Activated CD8-positive, alpha-beta memory T cell treated with anti-CD3 and anti-CD28 coated beads, Interleukin-2, amount 10 ng/mL, durations not matched to agents 7 days and 5 days (primary cell): ENCODE measurements around the gene CYB5B. TPM values are rescaled to one million over a fixed set of nuclear protein-coding genes. Genes with fewer than 3 reads are reported as not detected.
A peak's percentile ranks its signal among the peaks of the same experiment; 100 is the strongest.
"Not testable (repeated sequence)": the region's sequence is repeated elsewhere in the genome, so short reads cannot be mapped to it uniquely, and the experiment has no call there.

Experiments
- ATAC-seq: fragments of 150-1000 bp; cut with Tn5 transposase; one replicate; pipeline ENCODE4 v1.10.0; 2021; ENCODE audit warnings: moderate library complexity
- CTCF ChIA-PET: fragments of 350-600 bp; sonication (Branson Sonifier 250); formaldehyde crosslinking; loops from one replicate; lab custom pipeline; 2021; ENCODE audit warnings: antibody characterized with exemption; lab: Charles Lee
- DNase-seq: peaks from one replicate; pipeline ENCODE4 v3.0.0-alpha.2; 2020
- H3K27ac Mint-ChIP-seq: one replicate; pipeline ENCODE4 v1.8.0; 2021; ENCODE audit warnings: mild to moderate bottlenecking, mixed read lengths
- H3K27me3 Mint-ChIP-seq: one replicate; pipeline ENCODE4 v1.8.0; 2021; ENCODE audit warnings: mixed read lengths
- H3K36me3 Mint-ChIP-seq: one replicate; pipeline ENCODE4 v1.8.0; 2021; ENCODE audit warnings: mild to moderate bottlenecking, mixed read lengths
- H3K4me1 Mint-ChIP-seq: one replicate; pipeline ENCODE4 v1.8.0; 2021; ENCODE audit warnings: mixed read lengths
- H3K4me3 Mint-ChIP-seq: one replicate; pipeline ENCODE4 v1.8.0; 2021; ENCODE audit warnings: mild to moderate bottlenecking, moderate library complexity, mixed read lengths
- H3K9me3 Mint-ChIP-seq: one replicate; pipeline ENCODE4 v1.8.0; 2022; ENCODE audit warnings: low read depth, mixed read lengths
- total RNA-seq, 2 experiments: library from RNA; stranded (reverse); gene quantifications; one replicate each; pipeline ENCODE4 v1.2.3, GENCODE V29; 2021

CYB5B gene
- total RNA-seq, 2 experiments from 2014 or later, result 149 to 189 TPM

- DNase-seq (no peak), ATAC-seq (no peak)
- H3K4me1 Mint-ChIP-seq, result peaks cover 62% of the 10 kb centered on the region
- H3K36me3 Mint-ChIP-seq, result peaks cover 31% of the 10 kb centered on the region
- CTCF ChIA-PET, result no interaction called here
- no peaks in the 10 kb centered on the region for H3K9me3 Mint-ChIP-seq
- H3K4me3 Mint-ChIP-seq, result no peak overlapping the region
- H3K27ac Mint-ChIP-seq, result peak overlapping the region; percentile 59
- H3K27me3 Mint-ChIP-seq, result no peaks in the 10 kb centered on the region
These were observed 15.8 kb downstream of the CYB5B start for GRCh38 chr16:69440250-69440649.

DNA sequence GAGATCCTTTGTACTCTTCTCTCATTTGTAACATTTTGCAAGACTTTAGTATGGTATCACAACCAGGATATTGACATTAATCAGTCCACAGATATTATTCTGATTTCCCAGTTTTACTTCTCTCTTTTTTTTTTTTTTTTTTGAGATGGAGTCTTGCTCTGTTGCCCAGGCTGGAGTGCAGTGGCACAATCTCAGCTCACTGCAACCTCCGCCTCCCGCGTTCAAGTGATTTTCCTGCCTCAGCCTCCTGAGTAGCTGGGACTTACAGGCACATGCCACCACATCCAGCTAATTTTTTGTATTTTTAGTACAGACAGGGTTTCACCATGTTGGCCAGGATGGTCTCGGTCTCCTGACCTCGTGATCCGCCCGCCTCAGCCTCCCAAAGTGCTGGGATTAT, 16.6 kb downstream of the CYB5B start:
- H3K4me3 Mint-ChIP-seq, CTCF ChIA-PET, H3K27ac Mint-ChIP-seq, ATAC-seq, H3K9me3 Mint-ChIP-seq, DNase-seq, H3K27me3 Mint-ChIP-seq: not testable (repeated sequence)
- Mint-ChIP-seq H3K4me1 (peaks cover 60% of the 10 kb centered on the region), H3K36me3 (peaks cover 26% of the 10 kb centered on the region)

DNA sequence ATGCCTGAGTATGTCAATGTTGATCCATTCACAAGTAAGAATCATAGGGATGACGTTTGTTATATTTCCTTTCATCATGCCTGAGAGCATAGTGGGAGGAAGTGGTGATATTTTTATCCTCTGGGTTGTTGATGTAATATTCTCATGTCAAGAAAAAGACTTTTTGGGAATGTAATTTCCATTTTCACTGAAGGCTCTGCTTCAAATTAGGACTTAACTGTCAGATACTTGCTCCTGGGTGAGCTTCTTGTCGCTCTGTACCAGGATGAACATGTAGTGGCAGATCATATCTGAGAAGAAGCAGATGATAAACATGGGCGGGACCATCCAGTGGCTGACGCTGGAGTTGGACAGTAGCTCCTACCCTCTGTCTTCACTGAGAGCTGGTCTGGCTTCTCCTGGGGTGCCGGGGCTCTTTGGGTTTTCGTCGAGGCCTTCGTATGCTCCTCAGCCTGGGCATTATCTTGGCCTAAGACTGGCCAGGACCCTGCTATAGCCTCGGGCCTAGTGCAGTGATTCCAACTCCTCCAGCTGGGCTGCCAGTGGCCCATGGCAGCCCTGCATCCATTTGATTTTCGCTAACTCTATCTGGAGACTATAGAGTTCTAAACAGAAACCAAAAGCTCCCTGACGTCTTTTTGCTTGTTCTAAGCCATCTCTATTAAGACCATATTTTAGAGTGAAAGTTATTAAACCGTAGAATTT, 19.7 kb downstream of the CYB5B start:
- Mint-ChIP-seq H3K9me3 (no peaks in the 10 kb centered on the region), H3K4me3 (peak overlapping the region; percentile 75), H3K27me3 (no peaks in the 10 kb centered on the region), H3K36me3 (peaks cover 35% of the 10 kb centered on the region), H3K27ac (peak overlapping the region; percentile 94), H3K4me1 (peaks cover 47% of the 10 kb centered on the region)
- peak; percentile 49 for DNase-seq
- CTCF ChIA-PET, result interaction anchor here (0.7 to 2.4 kb wide), 4 partner anchors 13 to 310 kb away, joined by 3 to 12 read pairs (median 4); no protein-coding TSS in a partner anchor
- ATAC-seq, result peak; percentile 82

- no peaks in the 10 kb centered on the region for H3K27me3 Mint-ChIP-seq
- peaks cover 40% of the 10 kb centered on the region for H3K36me3 Mint-ChIP-seq
- DNase-seq (no peak), ATAC-seq (no peak)
- H3K9me3 Mint-ChIP-seq, result no peaks in the 10 kb centered on the region
- peak overlapping the region; percentile 94 for H3K27ac Mint-ChIP-seq
- peaks cover 47% of the 10 kb centered on the region for H3K4me1 Mint-ChIP-seq
- CTCF ChIA-PET, result interaction anchor here (0.8 kb wide), 1 partner anchor 14 kb away, joined by 4 read pairs; no protein-coding TSS in a partner anchor
- peak overlapping the region; percentile 75 for H3K4me3 Mint-ChIP-seq
These were observed 20.6 kb downstream of the CYB5B start for GRCh38 chr16:69444873-69445517.

DNA sequence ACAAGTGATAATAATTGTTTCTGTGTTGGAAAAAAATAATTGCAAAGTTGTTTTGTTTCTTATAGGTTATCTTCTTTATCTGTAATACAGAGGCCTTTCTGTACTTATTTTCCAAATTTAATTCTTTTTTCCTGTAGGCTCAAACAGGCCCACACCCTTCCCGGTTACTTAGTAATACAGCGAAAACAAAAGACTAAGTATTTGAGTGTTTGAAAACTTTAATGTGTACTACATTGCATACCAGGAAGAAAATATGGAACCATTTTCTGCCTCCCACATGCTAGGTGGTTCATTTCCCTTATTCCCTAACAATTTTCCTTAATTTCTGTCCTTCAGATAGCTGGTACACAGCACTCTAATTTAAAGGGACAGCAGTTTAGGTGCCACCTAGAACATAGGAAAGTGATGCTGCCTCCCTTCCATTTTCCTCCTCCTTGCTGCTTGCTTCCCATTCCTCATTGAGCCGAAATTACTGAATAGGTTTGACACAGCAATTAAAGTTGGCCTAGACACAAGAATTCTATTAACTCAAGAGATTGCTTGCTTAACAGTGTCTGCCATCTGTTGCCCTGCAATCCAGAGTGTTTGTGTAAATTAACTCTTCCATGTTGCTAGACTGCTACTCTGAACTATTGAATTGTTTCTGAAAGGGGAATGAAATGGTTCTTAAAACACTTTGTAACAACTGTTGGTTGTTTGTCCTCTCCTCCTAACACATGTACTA, 24.2 kb downstream of the CYB5B start:
- Mint-ChIP-seq H3K27me3 (no peaks in the 10 kb centered on the region), H3K36me3 (peaks cover 48% of the 10 kb centered on the region), H3K27ac (no peak overlapping the region), H3K4me3 (no peak overlapping the region), H3K4me1 (peaks cover 32% of the 10 kb centered on the region), H3K9me3 (no peaks in the 10 kb centered on the region)
- no peak for DNase-seq
- CTCF ChIA-PET, result interaction anchor here (1.0 to 2.0 kb wide), 3 partner anchors 16 to 20 kb away, joined by 3 to 5 read pairs (median 4); no protein-coding TSS in a partner anchor
- no peak for ATAC-seq

GRCh38 chr16:69451166-69451565, 26.7 kb downstream of the CYB5B start:
- Mint-ChIP-seq H3K4me1 (peaks cover 31% of the 10 kb centered on the region), H3K36me3 (peaks cover 57% of the 10 kb centered on the region), H3K27me3 (no peaks in the 10 kb centered on the region), H3K27ac (no peak overlapping the region), H3K9me3 (no peaks in the 10 kb centered on the region), H3K4me3 (no peak overlapping the region)
- DNase-seq, result no peak
- peak; percentile 27 for ATAC-seq
- CTCF ChIA-PET, result no interaction called here

GRCh38 chr16:69453936-69454335, 29.5 kb downstream of the CYB5B start:
- H3K27ac Mint-ChIP-seq, result no peak overlapping the region
- DNase-seq (no peak), ATAC-seq (no peak)
- no peak overlapping the region for H3K4me3 Mint-ChIP-seq
- CTCF ChIA-PET, result no interaction called here
- peaks cover 21% of the 10 kb centered on the region for H3K4me1 Mint-ChIP-seq
- no peaks in the 10 kb centered on the region for H3K27me3 Mint-ChIP-seq
- peaks cover 41% of the 10 kb centered on the region for H3K36me3 Mint-ChIP-seq
- H3K9me3 Mint-ChIP-seq, result no peaks in the 10 kb centered on the region

DNA sequence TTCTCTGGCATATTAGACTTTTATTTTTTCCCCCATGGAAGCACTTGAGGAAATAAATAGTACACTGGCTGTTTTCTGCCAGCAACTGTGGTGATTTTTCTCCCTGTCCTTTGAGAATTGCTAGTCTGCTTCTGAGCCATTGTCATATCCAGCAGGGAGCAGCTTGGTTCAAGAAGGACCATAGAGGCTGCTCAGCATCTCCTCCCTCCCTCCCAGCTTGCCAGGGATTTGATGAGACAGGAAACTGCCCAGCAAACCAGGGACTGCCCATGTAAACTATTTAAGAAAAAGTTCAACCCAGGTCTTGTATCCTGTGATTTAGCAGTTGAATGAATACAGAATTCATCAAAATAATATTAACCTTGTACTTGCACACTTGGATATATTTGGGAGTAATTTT, 39.5 kb downstream of the CYB5B start:
- CTCF ChIA-PET, result interaction anchor here (1.6 kb wide), 1 partner anchor 68 kb away, joined by 6 read pairs; no protein-coding TSS in a partner anchor
- peaks cover 41% of the 10 kb centered on the region for H3K4me1 Mint-ChIP-seq
- H3K36me3 Mint-ChIP-seq, result peaks cover 25% of the 10 kb centered on the region
- ATAC-seq (no peak), DNase-seq (no peak)
- H3K9me3 Mint-ChIP-seq, result no peaks in the 10 kb centered on the region
- no peaks in the 10 kb centered on the region for H3K27me3 Mint-ChIP-seq
- no peak overlapping the region for H3K27ac Mint-ChIP-seq
- H3K4me3 Mint-ChIP-seq, result no peak overlapping the region

- DNase-seq, result peak; percentile 43
- ATAC-seq, result peak; percentile 80
- Mint-ChIP-seq H3K27me3 (no peaks in the 10 kb centered on the region), H3K36me3 (peaks cover 22% of the 10 kb centered on the region), H3K9me3 (no peaks in the 10 kb centered on the region), H3K4me1 (peaks cover 50% of the 10 kb centered on the region), H3K4me3 (no peak overlapping the region), H3K27ac (peak overlapping the region; percentile 82)
- CTCF ChIA-PET, result interaction anchor here (1.2 to 1.6 kb wide), 2 partner anchors 16 to 69 kb away, joined by 5 to 6 read pairs; no protein-coding TSS in a partner anchor
These were observed 40.8 kb downstream of the CYB5B start for GRCh38 chr16:69465083-69465721.

GRCh38 chr16:69465881-69466280, 41.5 kb downstream of the CYB5B start:
- no peaks in the 10 kb centered on the region for H3K27me3 Mint-ChIP-seq
- H3K36me3 Mint-ChIP-seq, result peaks cover 17% of the 10 kb centered on the region
- no peaks in the 10 kb centered on the region for H3K9me3 Mint-ChIP-seq
- no peak for ATAC-seq
- peaks cover 55% of the 10 kb centered on the region for H3K4me1 Mint-ChIP-seq
- peak overlapping the region; percentile 82 for H3K27ac Mint-ChIP-seq
- DNase-seq, result no peak
- no peak overlapping the region for H3K4me3 Mint-ChIP-seq
- CTCF ChIA-PET, result no interaction called here

DNA sequence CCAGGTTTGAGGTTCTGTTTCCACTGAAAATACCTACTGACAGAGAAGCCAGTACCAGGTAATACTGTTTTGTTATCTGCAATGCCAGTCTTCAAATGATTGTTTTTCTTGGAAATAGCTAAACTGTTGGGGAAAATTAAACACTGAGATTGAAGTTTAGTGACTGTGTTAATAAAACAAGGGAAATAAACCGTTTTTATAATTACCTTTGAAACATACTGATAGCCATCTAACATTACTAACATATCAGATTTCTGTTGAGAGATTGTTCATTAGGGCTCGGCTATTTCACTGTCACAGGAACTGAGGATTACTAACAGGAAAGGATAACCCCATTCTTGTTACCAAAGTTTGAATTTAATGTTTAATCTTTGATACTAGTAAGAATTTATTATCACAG, 42.1 kb downstream of the CYB5B start:
- CTCF ChIA-PET, result no interaction called here
- Mint-ChIP-seq H3K27me3 (no peaks in the 10 kb centered on the region), H3K27ac (no peak overlapping the region), H3K9me3 (no peaks in the 10 kb centered on the region), H3K4me1 (peaks cover 58% of the 10 kb centered on the region), H3K36me3 (peaks cover 20% of the 10 kb centered on the region), H3K4me3 (no peak overlapping the region)
- DNase-seq, result no peak
- ATAC-seq, result no peak

- Mint-ChIP-seq H3K4me3 (no peak overlapping the region), H3K27ac (no peak overlapping the region), H3K9me3 (no peaks in the 10 kb centered on the region), H3K27me3 (no peaks in the 10 kb centered on the region), H3K4me1 (peaks cover 58% of the 10 kb centered on the region), H3K36me3 (peaks cover 20% of the 10 kb centered on the region)
- CTCF ChIA-PET, result no interaction called here
- no peak for DNase-seq
- no peak for ATAC-seq
These were observed 42.7 kb downstream of the CYB5B start for GRCh38 chr16:69467080-69467479.
